Islet of Langerhans (tissue), 1 donor: ENCODE data around the gene AFAP1.
A peak's percentile ranks its signal among the peaks of the same experiment; 100 is the strongest.

Experiments
- FAIRE-seq: peaks from one replicate; lab custom pipeline; 2011; peaks lifted over from hg19 to GRCh38; lab: Jason Lieb, UNC

Gene AFAP1

DNA sequence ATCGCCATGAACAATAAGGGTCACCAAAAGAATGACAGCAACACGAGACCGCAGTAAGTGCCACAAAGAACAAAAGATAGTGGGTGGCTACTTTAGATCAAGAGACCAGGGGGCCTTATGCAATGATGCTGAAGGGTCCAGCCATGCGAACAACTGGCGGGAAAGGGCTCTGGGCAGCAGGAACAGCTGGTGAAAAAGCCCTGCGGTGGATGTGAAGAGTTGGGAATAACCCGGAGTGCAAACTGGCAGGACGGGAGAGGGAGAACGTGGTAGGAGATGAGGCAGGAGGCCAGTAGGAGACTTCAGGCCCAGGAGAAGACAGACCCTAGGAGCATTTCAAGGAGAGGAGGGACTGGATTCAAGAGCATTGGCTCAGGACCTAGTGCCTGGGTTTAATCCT is 120.2 kb downstream of the AFAP1 start:
- no peak for FAIRE-seq

- FAIRE-seq = no peak
Observed at GRCh38 chr4:7818399-7818911, 121.2 kb downstream of the AFAP1 start.

DNA sequence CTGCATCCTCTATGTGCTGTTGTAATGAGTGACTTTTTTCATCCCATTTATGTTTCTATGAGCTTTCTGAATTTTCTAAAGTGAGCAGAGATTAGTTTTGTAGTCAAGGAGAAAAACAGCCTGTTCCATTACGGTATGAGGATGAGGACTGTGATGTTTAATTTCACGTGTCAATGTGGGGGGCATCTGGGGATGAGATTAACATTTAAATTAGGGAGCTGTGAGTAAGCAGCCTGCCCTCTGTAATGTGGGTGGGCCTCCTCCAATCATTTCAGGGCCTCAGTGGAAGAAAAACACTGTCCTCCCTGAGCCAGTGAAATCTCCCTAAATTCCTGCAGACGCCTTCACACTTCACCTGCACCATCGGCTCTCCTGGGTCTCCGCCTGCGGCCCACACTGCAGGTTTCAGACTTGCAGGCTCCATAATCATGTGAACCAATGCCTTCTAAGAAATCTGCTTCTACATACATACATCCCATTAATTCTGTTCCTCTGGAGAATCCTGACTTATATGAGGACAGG is 121.7 kb downstream of the AFAP1 start:
- no peak for FAIRE-seq

DNA sequence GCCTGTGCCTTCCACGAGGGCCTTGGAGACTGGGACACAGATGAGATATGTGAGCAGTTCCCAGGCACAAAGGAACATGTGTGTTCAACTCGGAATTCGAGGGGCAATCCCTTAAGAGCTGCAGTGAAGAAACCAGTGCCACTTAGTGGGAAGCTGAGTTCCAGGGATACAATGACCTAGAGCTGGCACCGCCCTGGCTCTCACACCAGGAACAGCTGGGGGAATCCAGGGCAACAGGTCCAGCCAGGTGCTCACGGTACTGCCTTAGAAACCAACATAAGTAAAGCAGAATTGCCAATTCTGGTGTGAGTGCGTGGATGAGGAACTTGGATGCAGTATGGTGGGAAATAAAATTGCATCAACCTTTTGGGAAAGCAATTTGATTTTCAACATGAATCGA is 122.9 kb downstream of the AFAP1 start:
- FAIRE-seq = no peak

GRCh38 chr4:7815981-7816380 is 123.7 kb downstream of the AFAP1 start:
- FAIRE-seq = peak; percentile 13

DNA sequence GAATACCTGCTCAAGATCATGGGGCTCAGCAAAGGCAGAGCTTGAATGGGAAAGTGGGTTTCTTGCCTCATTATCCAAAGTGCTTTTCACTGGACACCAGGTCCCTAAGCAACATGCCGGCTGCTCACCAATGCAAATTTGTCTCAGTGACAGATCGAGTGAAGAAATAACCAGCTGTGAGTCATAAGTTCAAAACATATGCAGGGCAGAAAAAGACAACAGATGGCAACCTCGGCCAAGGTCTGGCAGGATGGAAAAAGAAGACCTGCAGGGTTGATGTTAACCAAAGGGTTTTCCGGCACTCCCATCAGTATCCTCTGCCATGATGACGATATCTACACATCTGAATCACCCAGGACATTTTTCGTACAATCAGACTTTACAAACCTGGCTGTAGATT is 124.1 kb downstream of the AFAP1 start:
- FAIRE-seq = peak; percentile 88

DNA sequence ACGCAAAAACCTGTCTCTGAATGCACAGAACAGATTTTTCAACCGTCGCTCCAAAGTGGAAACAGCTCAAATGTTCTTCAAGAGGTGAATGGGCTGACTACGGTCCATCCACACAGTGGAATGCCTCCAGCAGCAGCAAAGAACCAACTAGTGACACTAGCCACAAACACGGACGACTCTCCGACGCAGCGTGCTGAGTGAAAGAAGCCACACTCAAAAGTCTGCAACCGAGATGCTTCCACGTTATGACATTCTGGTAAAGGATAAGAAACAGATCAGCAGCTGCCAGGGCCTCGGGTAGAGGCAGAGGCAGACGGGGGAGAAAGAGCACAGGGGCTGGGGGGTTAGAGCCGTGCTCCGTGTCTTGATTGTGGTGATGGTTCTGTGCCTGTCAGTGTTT is 125.2 kb downstream of the AFAP1 start:
- FAIRE-seq = no peak

DNA sequence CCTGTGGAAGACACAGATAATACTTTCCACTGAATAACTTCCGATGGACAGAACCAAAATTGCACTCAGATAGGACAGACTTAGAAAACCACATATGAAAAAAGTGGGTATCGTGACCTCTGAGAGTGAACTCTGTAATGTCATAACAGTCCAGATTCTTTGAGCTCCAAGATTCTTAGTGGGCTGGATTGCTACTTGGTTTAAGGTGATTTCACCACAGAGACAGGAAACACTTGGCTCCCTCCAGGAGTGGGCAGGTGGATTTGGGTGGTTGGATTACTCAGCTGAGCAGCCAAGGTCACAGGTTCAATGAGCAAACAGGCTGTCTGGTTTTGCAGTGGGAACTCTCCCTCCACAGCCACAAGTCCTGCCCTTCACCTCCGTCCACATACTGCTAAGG is 126.0 kb downstream of the AFAP1 start:
- FAIRE-seq = no peak

DNA sequence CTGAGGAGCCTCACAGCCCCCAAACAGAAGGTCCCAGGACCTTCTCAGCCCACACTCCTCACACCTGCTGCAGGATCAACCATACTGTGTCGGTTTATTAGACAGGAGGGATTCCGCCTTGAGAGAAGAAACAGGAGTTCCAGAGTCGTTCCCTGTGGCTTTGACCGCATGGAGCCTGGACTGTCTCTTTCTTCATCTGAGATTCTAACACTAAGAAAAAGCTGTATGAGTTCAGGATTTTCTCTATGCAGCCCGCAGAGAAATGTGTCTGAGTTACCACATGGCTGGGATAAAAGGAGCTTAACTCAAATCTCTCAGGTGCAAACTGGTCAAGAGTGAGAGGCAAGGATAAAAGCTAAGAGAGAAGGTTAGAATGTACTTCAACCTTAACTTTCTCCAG is 126.7 kb downstream of the AFAP1 start:
- no peak for FAIRE-seq

DNA sequence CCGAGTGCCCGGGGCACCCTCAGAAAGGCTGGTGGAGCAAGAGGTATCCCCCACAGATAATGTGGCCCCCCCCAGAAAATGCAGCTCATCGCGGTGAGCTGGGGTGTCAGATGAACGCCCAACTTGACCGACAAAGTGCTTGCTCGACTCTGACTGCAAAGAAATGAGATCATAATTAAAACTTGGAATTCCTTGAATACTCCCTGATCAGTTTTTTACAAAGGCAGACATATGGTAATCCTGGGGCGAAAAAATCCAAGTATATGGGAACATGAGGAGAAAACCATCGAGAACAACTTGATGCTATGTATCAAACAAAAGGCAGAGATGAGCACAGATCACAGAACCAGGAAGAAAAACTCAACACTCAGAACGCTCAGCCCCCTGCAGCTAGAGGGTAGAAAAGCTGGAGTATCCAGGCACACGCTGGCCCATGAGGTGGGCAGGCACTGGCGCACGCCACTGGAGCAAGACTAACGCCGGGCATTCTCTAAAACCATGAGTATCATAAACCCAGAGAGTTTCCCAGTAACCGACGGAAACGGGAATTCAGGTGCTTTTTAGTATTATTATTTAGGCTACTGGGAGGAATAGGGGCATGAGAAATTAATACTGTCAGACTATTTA is 127.3 kb downstream of the AFAP1 start:
- no peak for FAIRE-seq

DNA sequence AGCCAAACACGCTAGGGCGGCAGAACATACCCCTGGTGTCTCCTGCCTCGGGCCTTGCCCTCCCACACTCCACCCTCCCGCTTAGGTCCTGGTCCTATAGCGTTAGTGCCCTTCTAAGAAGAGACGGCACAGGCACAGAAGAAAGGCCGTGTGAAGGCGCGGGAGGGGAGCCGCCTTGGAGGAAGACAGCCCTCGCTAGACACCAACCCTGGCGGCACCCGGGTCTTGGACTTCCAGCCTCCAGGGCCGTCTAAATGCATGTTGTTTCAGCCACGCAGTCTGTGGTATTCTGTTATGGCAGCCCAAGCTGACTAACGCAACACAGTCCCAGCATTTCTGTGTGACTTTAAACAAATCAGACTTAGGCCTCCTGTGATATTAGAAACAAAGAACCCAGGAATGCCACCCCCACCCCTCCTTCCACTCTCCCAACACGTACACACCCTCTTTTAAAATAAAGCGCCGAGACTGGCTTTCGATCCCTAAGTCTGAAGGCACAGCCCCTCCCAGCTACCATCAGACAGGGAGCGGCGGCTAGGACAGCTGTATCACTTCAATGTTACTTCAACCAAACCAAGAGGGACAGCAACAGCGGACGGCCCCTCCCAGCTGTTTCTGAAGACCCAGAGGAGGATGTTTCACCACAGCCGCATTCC is 128.0 kb downstream of the AFAP1 start:
- no peak for FAIRE-seq

- FAIRE-seq = no peak
Observed at GRCh38 chr4:7810783-7811535, 128.7 kb downstream of the AFAP1 start.

- no peak for FAIRE-seq
Observed at GRCh38 chr4:7808752-7809151, 130.9 kb downstream of the AFAP1 start.

GRCh38 chr4:7808181-7808580 is 131.5 kb downstream of the AFAP1 start:
- FAIRE-seq = no peak

GRCh38 chr4:7807351-7807921 is 132.2 kb downstream of the AFAP1 start:
- FAIRE-seq = no peak

GRCh38 chr4:7806338-7807090 is 133.1 kb downstream of the AFAP1 start:
- no peak for FAIRE-seq

DNA sequence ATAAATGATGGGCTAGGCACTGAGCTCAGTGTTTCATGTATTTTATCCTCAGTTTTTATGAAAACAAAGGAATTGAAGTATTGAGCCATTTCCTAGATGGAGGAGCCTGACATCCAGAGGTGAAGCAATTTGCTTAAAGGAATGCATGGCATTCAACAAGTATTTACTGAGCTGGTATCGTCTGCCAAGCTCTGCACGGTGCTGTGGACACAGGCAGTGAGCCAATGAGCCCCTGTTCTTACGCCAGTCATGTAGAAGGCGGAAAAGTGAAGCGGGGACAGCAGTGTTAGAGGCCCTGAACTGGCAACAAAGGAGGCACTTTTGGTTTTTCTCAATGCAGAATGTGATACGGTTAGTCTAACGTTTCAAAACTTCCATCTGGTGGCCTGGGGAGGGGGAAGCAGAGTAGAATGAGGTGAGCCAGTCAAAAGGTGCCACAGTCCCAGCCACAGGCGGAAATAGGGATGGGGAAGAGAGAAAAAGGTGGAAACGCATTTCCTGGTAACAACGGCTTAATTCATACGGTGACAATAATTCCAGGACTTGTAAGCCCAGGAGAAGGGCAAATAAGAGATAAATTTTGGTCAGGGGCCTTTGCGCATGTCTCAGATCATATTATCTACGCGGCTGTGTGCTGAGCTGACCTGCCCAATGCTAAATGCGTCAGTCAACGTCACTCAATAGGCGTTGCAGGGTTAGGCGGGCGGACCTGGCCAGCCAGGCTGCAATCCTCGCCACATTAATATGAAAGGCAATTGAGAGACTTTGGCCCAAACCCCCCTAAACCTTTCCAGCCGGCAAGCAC is 133.9 kb downstream of the AFAP1 start:
- no peak for FAIRE-seq

- FAIRE-seq = no peak
Observed at GRCh38 chr4:7804756-7805385, 134.8 kb downstream of the AFAP1 start.

- no peak for FAIRE-seq
Observed at GRCh38 chr4:7803992-7804755, 135.5 kb downstream of the AFAP1 start.

DNA sequence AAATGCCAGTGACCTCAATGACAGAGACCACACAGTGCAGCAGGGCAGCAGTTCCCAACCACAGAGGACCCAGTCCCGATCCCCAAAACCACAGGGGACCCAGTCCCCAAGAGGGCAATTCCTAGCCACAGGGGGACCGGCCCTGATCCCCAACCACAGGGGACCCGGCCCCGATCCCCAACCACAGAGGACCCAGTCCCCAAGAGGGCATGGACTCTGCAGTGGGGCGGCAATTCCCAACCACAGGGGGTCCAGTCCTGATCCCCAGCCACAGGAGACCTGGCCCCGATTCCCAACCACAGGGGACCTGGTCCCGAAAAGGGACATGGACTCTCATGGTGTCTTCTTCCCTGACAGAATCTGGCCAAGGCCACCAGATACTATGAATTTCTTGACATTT is 136.3 kb downstream of the AFAP1 start:
- no peak for FAIRE-seq
